GM04503 (cell line): Measurements from ENCODE around the gene ADAMTS16.

ENCODE experiments used
- DNase-seq: peaks from one replicate; pipeline ENCODE4 v3.0.0-alpha.2; 2012; ENCODE audit warnings: low read depth

ADAMTS16 gene

GRCh38 chr5:5315068-5315980 is 175.2 kb downstream of the ADAMTS16 start:
- DNase-seq: no peak

GRCh38 chr5:5316334-5316733 is 176.2 kb downstream of the ADAMTS16 start:
- no peak for DNase-seq

GRCh38 chr5:5317976-5318375 is 177.8 kb downstream of the ADAMTS16 start:
- no peak for DNase-seq

DNA sequence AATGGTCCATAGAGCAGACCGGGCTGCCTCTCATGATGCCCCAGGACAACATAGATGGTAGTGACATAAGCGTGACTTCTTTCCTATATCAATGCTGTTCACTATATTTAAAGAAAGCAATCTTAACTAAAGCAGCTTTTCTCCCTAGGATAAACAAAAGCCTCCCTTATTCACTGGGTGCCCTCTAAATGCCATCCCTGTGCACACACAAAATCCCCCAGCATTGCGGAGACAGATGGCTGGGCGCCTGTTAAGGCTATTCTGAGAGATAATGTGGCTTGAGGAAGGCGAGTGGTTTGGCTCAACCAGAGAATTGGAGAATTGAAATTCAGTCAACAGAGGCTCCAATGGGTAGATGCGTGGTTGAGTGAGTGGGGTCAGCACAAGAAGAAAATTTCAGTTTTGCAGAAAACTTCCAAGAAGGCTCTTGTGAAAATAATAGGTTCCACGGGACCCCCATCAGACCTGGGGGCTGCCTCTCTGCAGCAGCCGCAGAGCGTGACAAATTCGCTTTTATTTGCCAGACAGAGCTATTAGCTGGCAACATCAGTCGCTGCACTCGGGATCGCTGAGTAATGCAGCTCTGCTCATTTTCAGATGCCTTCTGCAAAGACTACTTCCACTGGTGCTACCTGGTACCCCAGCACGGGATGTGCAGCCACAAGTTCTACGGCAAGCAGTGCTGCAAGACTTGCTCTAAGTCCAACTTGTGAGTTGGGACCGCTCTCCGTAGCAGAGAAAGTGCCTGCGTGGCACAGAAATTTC is 178.5 kb downstream of the ADAMTS16 start:
- DNase-seq: no peak

DNA sequence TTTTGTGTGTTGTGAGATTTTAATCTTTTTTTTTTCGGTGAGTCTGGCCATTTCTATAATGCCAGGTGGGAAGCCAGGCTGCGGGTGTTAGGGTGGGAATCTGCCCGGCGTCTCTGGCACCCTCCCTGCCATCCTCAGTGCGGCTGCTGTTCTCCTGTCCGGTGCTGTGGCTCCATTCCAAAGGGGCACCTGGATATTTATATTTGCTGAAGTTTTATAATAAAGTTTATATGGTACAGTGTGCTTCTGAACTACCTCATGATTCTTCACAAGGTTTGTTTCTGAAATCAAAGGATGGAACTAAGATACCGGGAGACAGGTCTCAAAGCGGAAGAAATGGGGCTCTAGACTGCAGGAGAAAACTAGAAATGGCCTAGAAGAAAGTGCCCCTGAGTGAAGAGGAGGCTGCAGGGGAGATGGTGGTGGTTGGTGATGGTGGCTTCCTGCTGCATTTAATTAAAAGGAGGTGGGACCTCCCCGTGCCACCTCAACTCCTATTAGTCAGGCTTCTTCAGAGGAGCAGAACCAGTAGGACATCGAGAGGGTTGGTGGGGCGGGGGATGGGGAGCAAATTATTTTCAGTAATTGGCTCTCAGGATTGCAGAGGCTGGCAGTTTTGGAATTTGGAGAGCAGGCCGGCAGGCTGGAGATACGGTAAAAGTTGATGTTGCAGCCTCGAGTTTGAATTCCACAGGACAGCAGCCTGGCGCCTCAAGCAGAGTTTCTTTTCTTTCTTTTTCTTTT is 180.1 kb downstream of the ADAMTS16 start:
- DNase-seq: no peak

DNA sequence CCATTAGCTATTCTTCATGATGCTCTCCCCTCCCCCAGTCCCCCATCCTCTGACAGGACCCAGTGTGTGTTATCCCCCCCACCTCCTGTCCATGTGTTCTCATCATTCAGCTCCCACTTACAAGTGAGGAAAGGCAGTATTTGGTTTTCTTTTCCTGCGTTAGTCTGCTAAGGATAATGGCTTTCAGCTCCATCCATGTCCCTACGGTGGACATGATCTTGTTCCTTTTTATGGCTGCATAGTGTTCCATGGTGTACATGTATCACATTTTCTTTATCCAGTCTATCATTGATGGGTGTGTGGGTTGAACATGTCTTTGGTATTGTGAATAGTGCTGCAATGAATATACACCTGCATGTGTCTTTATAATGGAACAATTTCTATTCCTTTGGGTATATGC is 181.0 kb downstream of the ADAMTS16 start:
- DNase-seq: no peak

DNA sequence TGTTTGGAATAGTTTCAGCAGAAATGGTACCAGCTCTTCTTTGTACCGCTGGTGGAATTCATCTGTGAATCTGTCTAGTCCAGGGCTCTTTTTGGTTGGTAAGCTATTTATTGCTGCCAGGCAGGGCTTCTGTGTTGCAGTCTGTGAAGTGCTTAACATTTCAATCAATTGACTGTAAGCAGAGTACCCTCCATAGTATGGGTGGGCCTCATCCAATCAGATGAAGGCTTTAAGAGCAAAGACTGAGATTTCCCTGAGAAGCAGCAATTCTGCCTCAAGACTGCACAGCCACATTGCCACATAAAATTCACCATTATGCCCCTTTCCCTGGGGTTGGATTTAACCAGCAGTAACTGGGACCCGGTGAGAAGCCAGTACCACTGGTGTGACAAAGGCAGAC is 183.4 kb downstream of the ADAMTS16 start:
- DNase-seq: no peak

DNA sequence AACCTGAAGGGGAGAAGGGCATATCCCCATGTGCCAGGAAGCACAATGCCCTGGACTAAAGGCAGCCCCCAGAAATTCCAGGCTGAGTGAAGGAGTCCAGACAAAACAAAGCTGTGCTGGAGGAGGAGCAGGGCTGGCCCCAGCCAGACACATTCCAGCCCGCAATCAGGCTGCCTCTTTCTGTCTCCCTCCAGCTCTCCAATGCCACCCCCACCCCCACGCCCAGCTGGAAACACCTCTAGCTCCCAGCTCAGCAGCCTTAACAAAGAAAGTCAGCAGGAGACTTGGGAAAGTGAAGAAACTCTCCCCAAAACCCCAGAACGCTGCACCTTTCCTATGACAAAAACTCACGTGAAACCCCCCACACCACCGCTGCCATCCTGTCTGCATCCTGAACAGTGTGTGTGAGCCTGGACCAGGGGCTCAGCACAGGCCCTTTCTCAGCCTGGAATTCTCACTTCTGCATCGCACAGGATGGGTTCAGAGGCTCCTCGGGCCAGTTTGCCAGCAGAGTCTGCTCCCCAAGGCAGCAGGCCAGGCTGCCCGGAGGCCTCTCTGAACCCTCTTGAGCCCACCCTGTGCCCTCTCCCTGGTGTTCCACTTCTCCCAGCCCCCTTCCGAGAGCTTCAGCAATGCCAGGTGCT is 186.1 kb downstream of the ADAMTS16 start:
- no peak for DNase-seq

- no peak for DNase-seq
These were observed 187.0 kb downstream of the ADAMTS16 start for GRCh38 chr5:5327126-5327525.

DNA sequence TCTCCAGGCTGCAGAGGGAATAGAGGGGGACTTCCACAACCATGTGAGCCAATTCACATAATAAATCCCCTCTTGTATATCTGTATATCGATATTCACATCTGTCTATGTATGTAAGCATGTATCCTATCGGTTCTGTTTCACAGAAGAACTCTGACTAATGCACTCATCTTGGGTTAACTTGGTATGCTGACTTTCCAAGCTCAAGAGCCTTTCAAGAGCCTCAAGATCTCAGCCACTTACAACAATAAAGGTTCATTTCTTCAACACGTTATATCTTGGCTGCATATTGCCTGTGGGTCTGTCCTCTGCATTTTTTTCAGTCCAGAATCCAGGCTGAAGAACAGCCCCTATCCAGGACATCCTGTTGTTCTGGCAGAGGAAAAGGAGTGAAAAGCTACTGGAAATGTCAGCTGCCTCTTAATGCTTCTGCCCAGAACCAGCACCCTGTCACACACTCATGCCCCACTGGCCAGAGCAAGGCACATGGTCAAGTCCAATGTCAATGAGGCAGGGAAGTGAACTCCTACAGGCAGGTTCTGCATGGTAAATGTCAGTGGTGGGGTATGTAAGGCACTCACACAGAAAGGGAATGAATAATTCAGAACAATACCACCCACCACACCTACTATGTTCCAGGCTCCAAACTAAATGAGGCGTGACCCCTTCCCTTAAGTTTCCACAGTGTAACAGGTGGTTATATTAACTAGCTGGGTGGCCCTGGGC is 190.8 kb downstream of the ADAMTS16 start:
- DNase-seq: no peak

- DNase-seq: no peak
These were observed 191.7 kb downstream of the ADAMTS16 start for GRCh38 chr5:5331848-5332247.

DNA sequence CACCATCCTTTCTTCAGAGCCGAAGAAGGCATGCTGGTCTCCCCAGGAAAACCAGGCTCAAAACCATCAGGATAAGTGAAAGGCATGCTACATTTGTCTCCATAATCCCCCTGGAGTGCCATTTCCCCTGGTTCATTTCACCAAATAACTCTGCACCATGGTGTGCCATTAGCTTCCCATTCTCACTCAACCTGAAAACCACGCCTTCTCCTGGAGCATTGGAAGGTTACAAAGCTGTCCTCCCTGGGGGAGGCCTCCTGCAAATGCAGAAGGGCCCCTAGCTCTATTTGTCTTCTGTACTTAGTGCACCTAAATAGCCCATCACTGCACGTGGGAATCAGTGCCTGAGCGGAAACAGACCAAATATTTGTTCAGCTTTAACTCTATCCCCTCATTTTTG is 192.2 kb downstream of the ADAMTS16 start:
- DNase-seq: no peak

DNA sequence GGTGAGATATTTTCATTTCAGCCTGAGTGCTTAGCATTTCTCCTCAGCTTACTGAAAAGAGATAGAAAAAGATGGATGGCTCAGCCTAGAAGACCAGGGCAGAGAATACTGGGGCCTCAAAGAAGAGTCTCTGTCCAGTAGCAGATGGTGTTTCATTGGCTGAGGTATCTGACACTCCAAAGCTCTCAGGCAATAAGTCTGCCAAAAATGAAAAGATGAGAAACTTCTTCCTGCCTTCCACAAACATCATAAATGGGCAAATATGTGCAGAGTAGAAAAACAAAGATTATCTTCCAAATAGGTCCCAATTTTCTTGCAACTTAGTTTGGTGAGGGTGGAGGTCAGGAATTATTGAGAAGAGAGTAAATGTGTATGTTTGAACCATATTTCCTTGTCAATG is 195.0 kb downstream of the ADAMTS16 start:
- DNase-seq: no peak

- DNase-seq: no peak
These were observed 195.7 kb downstream of the ADAMTS16 start for GRCh38 chr5:5335700-5336264.

DNA sequence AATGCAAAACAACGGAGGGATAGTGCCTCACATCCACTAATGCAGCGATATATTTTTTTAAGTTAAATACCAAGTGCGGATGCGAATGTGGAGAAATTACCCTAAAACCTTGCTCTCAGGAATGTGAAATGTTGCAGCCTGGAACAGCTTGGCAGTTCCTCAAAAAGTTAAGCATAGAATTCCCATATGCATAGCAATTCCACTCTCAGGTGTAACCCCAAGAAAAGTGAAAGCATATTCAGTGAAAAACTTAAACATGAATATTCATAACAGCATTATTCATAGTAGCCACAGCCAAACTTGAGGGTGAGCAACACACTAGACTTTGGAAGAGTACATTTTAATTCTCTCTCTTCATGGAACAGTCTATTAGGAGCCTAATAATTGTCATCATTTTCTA is 199.1 kb downstream of the ADAMTS16 start:
- no peak for DNase-seq

- DNase-seq: peak; percentile 84
These were observed 200.1 kb downstream of the ADAMTS16 start for GRCh38 chr5:5340206-5340729.

GRCh38 chr5:5341531-5342292 is 201.6 kb downstream of the ADAMTS16 start:
- no peak for DNase-seq

GRCh38 chr5:5342784-5343183 is 202.7 kb downstream of the ADAMTS16 start:
- DNase-seq: no peak

DNA sequence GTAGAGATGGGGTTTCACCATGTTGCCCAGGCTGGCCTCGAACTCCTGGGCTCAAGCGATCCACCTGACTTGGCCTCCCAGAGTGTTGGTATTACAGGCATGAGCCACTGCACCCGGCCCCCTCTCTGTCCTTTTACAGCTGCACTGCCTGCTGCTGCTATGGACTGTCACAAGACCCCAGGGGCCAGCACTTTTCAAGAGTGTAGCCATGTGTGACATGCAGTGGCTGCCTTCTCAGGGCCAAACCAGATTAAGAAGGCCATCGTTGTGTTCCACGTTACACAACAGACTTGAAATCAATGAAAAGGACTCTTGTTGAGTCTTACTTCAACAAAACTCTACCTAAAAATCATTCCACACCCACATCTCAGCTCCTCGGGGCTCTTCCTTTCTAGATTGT is 203.4 kb downstream of the ADAMTS16 start:
- DNase-seq: no peak

DNA sequence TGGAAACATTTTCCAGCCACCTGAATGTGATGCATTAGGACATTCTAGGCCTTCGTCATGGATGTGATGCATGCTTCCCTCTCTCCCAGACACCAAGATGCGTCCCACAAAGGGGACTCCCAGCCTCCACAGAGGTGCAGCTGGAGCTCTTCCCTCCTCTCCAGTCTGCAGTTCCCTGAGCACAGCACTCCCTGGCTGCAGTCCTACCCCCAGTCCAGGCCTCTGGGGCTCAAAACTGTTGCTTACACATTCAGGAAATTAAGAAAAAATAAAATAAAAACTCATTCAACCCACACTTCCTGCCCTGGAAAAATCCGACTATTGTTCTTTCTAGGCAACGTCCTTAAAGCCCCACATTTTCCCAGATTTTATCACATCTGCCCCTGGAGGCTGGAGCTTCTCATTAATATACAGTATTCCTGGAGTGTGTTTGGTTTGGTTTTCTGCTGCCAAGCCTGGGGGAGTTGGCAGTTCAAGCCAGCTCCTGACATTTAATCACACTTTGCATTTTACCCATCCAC is 204.0 kb downstream of the ADAMTS16 start:
- no peak for DNase-seq
